ENCODE data around the gene LIAS. TPM values are rescaled to one million over a fixed set of nuclear protein-coding genes. Genes with fewer than 3 reads are reported as not detected.

The LIAS gene
- polyA plus RNA-seq, 1 donor from 2014 or later = 24.6 TPM

- H3F3A ChIP-seq (ENCODE audit: insufficient read depth, low read length, poor library complexity, severe bottlenecking) = no peaks in the 10 kb centered on the region
- H2AFZ ChIP-seq (ENCODE audit: low read depth, low read length) = no peak overlapping the region
- no peaks in the 10 kb centered on the region for H3K79me2 ChIP-seq (replicated peaks; ENCODE audit: insufficient read depth, low read length)
- no peaks in the 10 kb centered on the region for H3K27me3 ChIP-seq (ENCODE audit: insufficient read depth, low read depth, low read length)
- no peaks in the 10 kb centered on the region for H3K36me3 ChIP-seq (ENCODE audit: insufficient read depth, low read length)
- H4K20me1 ChIP-seq (ENCODE audit: insufficient read depth) = no peaks in the 10 kb centered on the region
- H3K9me3 ChIP-seq (ENCODE audit: low read length) = no peaks in the 10 kb centered on the region
- TF ChIP-seq TAF1 (IDR thresholded peaks at IDR 0.05; ENCODE audit: low read depth) = no peak
- no peak for TF ChIP-seq EP300 (conservative IDR thresholded peaks at IDR 0.05; ENCODE audit: poor library complexity, severe bottlenecking)
- TF ChIP-seq, protein P1, sequence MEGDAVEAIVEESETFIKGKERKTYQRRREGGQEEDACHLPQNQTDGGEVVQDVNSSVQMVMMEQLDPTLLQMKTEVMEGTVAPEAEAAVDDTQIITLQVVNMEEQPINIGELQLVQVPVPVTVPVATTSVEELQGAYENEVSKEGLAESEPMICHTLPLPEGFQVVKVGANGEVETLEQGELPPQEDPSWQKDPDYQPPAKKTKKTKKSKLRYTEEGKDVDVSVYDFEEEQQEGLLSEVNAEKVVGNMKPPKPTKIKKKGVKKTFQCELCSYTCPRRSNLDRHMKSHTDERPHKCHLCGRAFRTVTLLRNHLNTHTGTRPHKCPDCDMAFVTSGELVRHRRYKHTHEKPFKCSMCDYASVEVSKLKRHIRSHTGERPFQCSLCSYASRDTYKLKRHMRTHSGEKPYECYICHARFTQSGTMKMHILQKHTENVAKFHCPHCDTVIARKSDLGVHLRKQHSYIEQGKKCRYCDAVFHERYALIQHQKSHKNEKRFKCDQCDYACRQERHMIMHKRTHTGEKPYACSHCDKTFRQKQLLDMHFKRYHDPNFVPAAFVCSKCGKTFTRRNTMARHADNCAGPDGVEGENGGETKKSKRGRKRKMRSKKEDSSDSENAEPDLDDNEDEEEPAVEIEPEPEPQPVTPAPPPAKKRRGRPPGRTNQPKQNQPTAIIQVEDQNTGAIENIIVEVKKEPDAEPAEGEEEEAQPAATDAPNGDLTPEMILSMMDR (IDR thresholded peaks at IDR 0.05; ENCODE audit: poor library complexity, severe bottlenecking) = no peak
- no peak overlapping the region for H3K4me3 ChIP-seq (ENCODE audit: low read length)
- H3K9ac ChIP-seq (ENCODE audit: low read length) = no peak overlapping the region
- H3K9me2 ChIP-seq (ENCODE audit: insufficient read depth, low read length) = no peaks in the 10 kb centered on the region
- H3K4me2 ChIP-seq (ENCODE audit: low read length) = no peak overlapping the region
- no peak overlapping the region for H3K27ac ChIP-seq (ENCODE audit: low read length)
These were observed 27.5 kb downstream of the LIAS start for GRCh38 chr4:39486221-39486804.

GRCh38 chr4:39490322-39490721, 31.5 kb downstream of the LIAS start:
- Histone ChIP-seq H3K79me2 (replicated peaks; ENCODE audit: insufficient read depth, low read length) (no peaks in the 10 kb centered on the region), H3K4me3 (ENCODE audit: low read length) (no peak overlapping the region), H3K27me3 (ENCODE audit: insufficient read depth, low read depth, low read length) (no peaks in the 10 kb centered on the region), H3K36me3 (ENCODE audit: insufficient read depth, low read length) (no peaks in the 10 kb centered on the region), H3K9ac (ENCODE audit: low read length) (no peak overlapping the region), H4K20me1 (ENCODE audit: insufficient read depth) (no peaks in the 10 kb centered on the region), H2AFZ (ENCODE audit: low read depth, low read length) (no peak overlapping the region), H3K4me2 (ENCODE audit: low read length) (no peak overlapping the region), H3K27ac (ENCODE audit: low read length) (no peak overlapping the region), H3F3A (ENCODE audit: insufficient read depth, low read length, poor library complexity, severe bottlenecking) (no peaks in the 10 kb centered on the region), H3K9me3 (ENCODE audit: low read length) (no peaks in the 10 kb centered on the region), H3K9me2 (ENCODE audit: insufficient read depth, low read length) (no peaks in the 10 kb centered on the region)
- TF ChIP-seq, protein P1 (IDR thresholded peaks at IDR 0.05; ENCODE audit: poor library complexity, severe bottlenecking) = no peak
- TF ChIP-seq EP300 (conservative IDR thresholded peaks at IDR 0.05; ENCODE audit: poor library complexity, severe bottlenecking) (no peak), TAF1 (IDR thresholded peaks at IDR 0.05; ENCODE audit: low read depth) (no peak), REST (IDR thresholded peaks at IDR 0.05; ENCODE audit: borderline replicate concordance) (no peak), MXI1 (conservative IDR thresholded peaks at IDR 0.05; ENCODE audit: poor library complexity, severe bottlenecking) (no peak), POLR2AphosphoS5 (IDR thresholded peaks at IDR 0.05) (no peak), RAD21 (conservative IDR thresholded peaks at IDR 0.05) (no peak), EZH2 (IDR thresholded peaks at IDR 0.05; ENCODE audit: borderline replicate concordance, insufficient read depth, low read length, poor library complexity, severe bottlenecking) (no peak), SMC3 (conservative IDR thresholded peaks at IDR 0.05; ENCODE audit: poor library complexity) (no peak)
